WTC11 (cell line): ENCODE results near the gene RPS6KB2. TPM values are rescaled to one million over a fixed set of nuclear protein-coding genes. Genes with fewer than 3 reads are reported as not detected.
A peak's percentile ranks its signal among the peaks of the same experiment; 100 is the strongest.

Source experiments
- ATAC-seq: fragments of 200-7000 bp; cut with Tn5 transposase; 2 replicates; pipeline ENCODE4 v1.10.0; 2021; ENCODE audit warnings: mild to moderate bottlenecking, moderate library complexity
- CTCF ChIA-PET: fragments of 300-600 bp; sonication (Branson Sonifier 250); formaldehyde crosslinking; loops from one replicate; lab custom pipeline; 2021; ENCODE audit warnings: antibody characterized with exemption; lab: Charles Lee
- POLR2A ChIA-PET: fragments of 350-600 bp; sonication (Branson Sonifier 250); formaldehyde crosslinking; loops from one replicate; lab custom pipeline; 2021; ENCODE audit warnings: antibody characterized with exemption; lab: Charles Lee
- DNase-seq: peaks from one replicate; pipeline ENCODE4 v3.0.0; 2021; ENCODE audit warnings: low spot score
- H3K27ac Mint-ChIP-seq: 2 replicates; pipeline ENCODE4 v1.8.0; 2021; ENCODE audit warnings: mixed read lengths
- H3K27me3 Mint-ChIP-seq: 2 replicates; pipeline ENCODE4 v1.8.0; 2021; ENCODE audit warnings: low read depth, mild to moderate bottlenecking, moderate library complexity, mixed read lengths
- H3K36me3 Mint-ChIP-seq: 2 replicates; pipeline ENCODE4 v1.8.0; 2021; ENCODE audit warnings: mixed read lengths
- H3K4me1 Mint-ChIP-seq: 2 replicates; pipeline ENCODE4 v1.8.0; 2022; ENCODE audit warnings: mixed read lengths
- H3K4me3 Mint-ChIP-seq: 2 replicates; pipeline ENCODE4 v1.8.0; 2021; ENCODE audit warnings: mild to moderate bottlenecking, moderate library complexity, mixed read lengths
- H3K9me3 Mint-ChIP-seq: 2 replicates; pipeline ENCODE4 v1.8.0; 2021; ENCODE audit warnings: mixed read lengths
- ATF2 ChIP-seq: sonication (generic); formaldehyde crosslinking; IDR thresholded peaks from 2 replicates; pipeline ENCODE4 v1.8.1; 2022; ENCODE audit warnings: low read depth, missing genetic modification reagents, borderline replicate concordance
- ATF3 ChIP-seq: sonication (generic); formaldehyde crosslinking; conservative IDR thresholded peaks from 2 replicates; pipeline ENCODE4 v1.8.1; 2022; ENCODE audit warnings: mild to moderate bottlenecking, missing genetic modification reagents
- CREM ChIP-seq: sonication (generic); formaldehyde crosslinking; IDR thresholded peaks from 2 replicates; pipeline ENCODE4 v1.8.1; 2022; ENCODE audit warnings: mild to moderate bottlenecking, missing genetic modification reagents, moderate library complexity
- EMX1 ChIP-seq: fragments of 250-450 bp; sonication (Bioruptor Pico); IDR thresholded peaks from 2 replicates; pipeline ENCODE4 v1.8.0; 2021; ENCODE audit warnings: mild to moderate bottlenecking
- ETV6 ChIP-seq: sonication (generic); formaldehyde crosslinking; IDR thresholded peaks from 2 replicates; pipeline ENCODE4 v1.8.1; 2022; ENCODE audit warnings: mild to moderate bottlenecking, missing genetic modification reagents
- FOXP1 ChIP-seq: sonication (generic); formaldehyde crosslinking; IDR thresholded peaks from 2 replicates; pipeline ENCODE4 v1.8.0; 2022; ENCODE audit warnings: missing genetic modification reagents, mild to moderate bottlenecking, moderate library complexity, borderline replicate concordance
- GABPB1 ChIP-seq: sonication (generic); formaldehyde crosslinking; IDR thresholded peaks from 2 replicates; pipeline ENCODE4 v1.8.1; 2023; ENCODE audit warnings: mild to moderate bottlenecking, missing genetic modification reagents
- JAZF1 ChIP-seq: fragments of 250-450 bp; sonication (Bioruptor Pico); IDR thresholded peaks from 2 replicates; pipeline ENCODE4 v1.9.0; 2021; ENCODE audit warnings: moderate library complexity, mild to moderate bottlenecking, inconsistent platforms
- KAT7 ChIP-seq: sonication (generic); formaldehyde crosslinking; IDR thresholded peaks from 2 replicates; pipeline ENCODE4 v1.8.1; 2023; ENCODE audit warnings: missing genetic modification reagents, mild to moderate bottlenecking, borderline replicate concordance
- MLX ChIP-seq: sonication (generic); formaldehyde crosslinking; IDR thresholded peaks from 2 replicates; pipeline ENCODE4 v1.8.1; 2023; ENCODE audit warnings: mild to moderate bottlenecking, missing genetic modification reagents, moderate library complexity
- MXD4 ChIP-seq: fragments of 250-450 bp; sonication (Bioruptor Pico); IDR thresholded peaks from 2 replicates; pipeline ENCODE4 v1.8.0; 2021; ENCODE audit warnings: mild to moderate bottlenecking, moderate library complexity, borderline replicate concordance
- NR2C2 ChIP-seq: sonication (generic); formaldehyde crosslinking; IDR thresholded peaks from 2 replicates; pipeline ENCODE4 v1.8.0; 2022; ENCODE audit warnings: mild to moderate bottlenecking, missing genetic modification reagents
- OVOL2 ChIP-seq: fragments of 250-450 bp; sonication (Bioruptor Pico); IDR thresholded peaks from 2 replicates; pipeline ENCODE4 v1.9.0; 2021; ENCODE audit warnings: mild to moderate bottlenecking, borderline replicate concordance
- SMAD4 ChIP-seq: sonication (generic); formaldehyde crosslinking; IDR thresholded peaks from 2 replicates; pipeline ENCODE4 v1.8.0; 2022; ENCODE audit warnings: mild to moderate bottlenecking, missing genetic modification reagents
- SOX15 ChIP-seq: fragments of 250-450 bp; sonication (Bioruptor Pico); IDR thresholded peaks from 2 replicates; pipeline ENCODE4 v1.9.0; 2021; ENCODE audit warnings: mild to moderate bottlenecking
- SP1 ChIP-seq: sonication (generic); formaldehyde crosslinking; conservative IDR thresholded peaks from 2 replicates; pipeline ENCODE4 v1.8.1; 2022; ENCODE audit warnings: missing genetic modification reagents
- TCF7 ChIP-seq: sonication (generic); formaldehyde crosslinking; IDR thresholded peaks from 2 replicates; pipeline ENCODE4 v1.8.0; 2022; ENCODE audit warnings: mild to moderate bottlenecking, low read depth, missing genetic modification reagents, moderate library complexity
- USF1 ChIP-seq: sonication (generic); formaldehyde crosslinking; IDR thresholded peaks from 2 replicates; pipeline ENCODE4 v1.8.0; 2022; ENCODE audit warnings: mild to moderate bottlenecking, missing genetic modification reagents
- ZNF263 ChIP-seq: sonication (generic); formaldehyde crosslinking; IDR thresholded peaks from 2 replicates; pipeline ENCODE4 v1.8.1; 2022; ENCODE audit warnings: low read depth, mild to moderate bottlenecking, moderate library complexity, missing genetic modification reagents
- ZNF425 ChIP-seq: fragments of 250-450 bp; sonication (Bioruptor Pico); conservative IDR thresholded peaks from 2 replicates; pipeline ENCODE4 v1.9.0; 2021; ENCODE audit warnings: mild to moderate bottlenecking
- ZNF532 ChIP-seq: fragments of 250-450 bp; sonication (Bioruptor Pico); IDR thresholded peaks from 2 replicates; pipeline ENCODE4 v1.9.0; 2021; ENCODE audit warnings: mild to moderate bottlenecking, borderline replicate concordance
- total RNA-seq: library from RNA; stranded (reverse); gene quantifications from 3 replicates; pipeline ENCODE4 v1.2.3, GENCODE V29; 2021

RPS6KB2 gene
- total RNA-seq, 1 experiment from 2014 or later = 54.7 TPM

GRCh38 chr11:67434395-67434881 lies 6.1 kb downstream of the RPS6KB2 start:
- POLR2A ChIA-PET = no interaction called here
- ATAC-seq = no peak
- Mint-ChIP-seq H3K4me3 (no peak overlapping the region), H3K27ac (no peak overlapping the region), H3K4me1 (peaks cover 15% of the 10 kb centered on the region), H3K36me3 (peaks cover 9% of the 10 kb centered on the region), H3K27me3 (no peaks in the 10 kb centered on the region), H3K9me3 (no peaks in the 10 kb centered on the region)
- TF ChIP-seq SMAD4 (CRISPR knock-in tag) (no peak), TCF7 (CRISPR knock-in tag) (no peak), FOXP1 (CRISPR knock-in tag) (no peak), SP1 (CRISPR knock-in tag) (no peak), ETV6 (no peak), EMX1 (CRISPR knock-in tag) (no peak), GABPB1 (CRISPR knock-in tag) (no peak), ZNF425 (CRISPR knock-in tag) (no peak), USF1 (CRISPR knock-in tag) (no peak), CREM (CRISPR knock-in tag) (no peak), SOX15 (CRISPR knock-in tag) (no peak), ATF2 (CRISPR knock-in tag) (no peak)
- DNase-seq = no peak
- CTCF ChIA-PET = no interaction called here

GRCh38 chr11:67435031-67435726 lies 6.9 kb downstream of the RPS6KB2 start:
- no peak for ATAC-seq
- Mint-ChIP-seq H3K27me3 (no peaks in the 10 kb centered on the region), H3K36me3 (peaks cover 9% of the 10 kb centered on the region), H3K9me3 (no peaks in the 10 kb centered on the region), H3K27ac (peak overlapping the region; percentile 49; the same call in 1 of the 2 replicates), H3K4me1 (peaks cover 16% of the 10 kb centered on the region), H3K4me3 (no peak overlapping the region)
- TF ChIP-seq ATF3 (CRISPR knock-in tag) (no peak), KAT7 (CRISPR knock-in tag) (no peak), JAZF1 (CRISPR knock-in tag) (no peak)
- ChIA-PET CTCF (no interaction called here), POLR2A (interaction anchor here (2.2 kb wide), 1 partner anchor 34 kb away, joined by 11 read pairs; the partner anchor contains the start of gene PPP1CA)
- no peak for DNase-seq

- no peaks in the 10 kb centered on the region for H3K27me3 Mint-ChIP-seq
- no peak overlapping the region for H3K4me3 Mint-ChIP-seq
- no peak for ATAC-seq
- CTCF ChIA-PET = interaction anchor here (1.0 to 4.2 kb wide), 5 partner anchors 32 to 53 kb away, joined by 3 to 31 read pairs (median 4); partner anchors contain the start of genes PPP1CA and RAD9A
- POLR2A ChIA-PET = interaction anchor here (0.7 to 2.2 kb wide), 5 partner anchors 8 to 53 kb away, joined by 3 to 11 read pairs (median 4); partner anchors contain the start of genes PPP1CA and RPS6KB2
- H3K4me1 Mint-ChIP-seq = peaks cover 16% of the 10 kb centered on the region
- peak overlapping the region; percentile 79; the same call in 1 of the 2 replicates for H3K27ac Mint-ChIP-seq
- H3K36me3 Mint-ChIP-seq = peaks cover 6% of the 10 kb centered on the region; the same call in 1 of the 2 replicates
- no peaks in the 10 kb centered on the region for H3K9me3 Mint-ChIP-seq
- DNase-seq = no peak
- TF ChIP-seq MXD4 = no peak
- no peak for TF ChIP-seq NR2C2 (CRISPR knock-in tag)
- TF ChIP-seq ZNF263 (CRISPR knock-in tag) = no peak
- no peak for TF ChIP-seq EMX1 (CRISPR knock-in tag)
- no peak for TF ChIP-seq OVOL2 (CRISPR knock-in tag)
- no peak for TF ChIP-seq MLX (CRISPR knock-in tag)
- no peak for TF ChIP-seq ZNF532 (CRISPR knock-in tag)
Measured at GRCh38 chr11:67435727-67436458, 7.6 kb downstream of the RPS6KB2 start.
